Measurements from ENCODE around the gene F8A3.
"Not testable (repeated sequence)": the region's sequence is repeated elsewhere in the genome, so short reads cannot be mapped to it uniquely, and the experiment has no call there.

Gene F8A3

GRCh38 chrX:155458471-155458870 lies at the start of gene F8A3:
Gene F8A3 (minus strand): TSS chrX:155458620. CDS start chrX:155458600, 20 bp downstream.
- DNase-seq, result not testable (repeated sequence)

GRCh38 chrX:155505296-155505695 lies 46.9 kb upstream of the F8A3 start:
- DNase-seq, result no peak

DNA sequence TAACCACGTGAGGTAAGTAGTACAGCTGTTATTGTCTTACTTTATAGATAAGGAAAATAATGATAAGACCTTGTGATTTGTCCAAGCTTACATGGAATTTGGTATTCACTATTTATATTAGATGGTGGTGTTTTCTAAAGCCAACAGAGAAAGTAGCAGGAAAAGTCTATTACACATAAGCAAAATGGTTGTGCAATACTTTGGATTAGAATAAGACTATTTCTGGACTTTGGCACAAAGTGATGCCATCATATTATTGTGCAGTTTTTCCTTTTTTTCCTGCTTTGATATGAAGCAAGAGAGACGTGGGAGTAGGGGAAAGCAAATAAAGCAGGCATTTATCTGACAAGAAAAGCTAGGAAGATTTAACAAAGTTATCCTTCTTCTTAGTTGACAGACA lies 36.7 kb upstream of the F8A3 start:
- not testable (repeated sequence) for DNase-seq

GRCh38 chrX:155491421-155491820 lies 33.0 kb upstream of the F8A3 start:
- not testable (repeated sequence) for DNase-seq

DNA sequence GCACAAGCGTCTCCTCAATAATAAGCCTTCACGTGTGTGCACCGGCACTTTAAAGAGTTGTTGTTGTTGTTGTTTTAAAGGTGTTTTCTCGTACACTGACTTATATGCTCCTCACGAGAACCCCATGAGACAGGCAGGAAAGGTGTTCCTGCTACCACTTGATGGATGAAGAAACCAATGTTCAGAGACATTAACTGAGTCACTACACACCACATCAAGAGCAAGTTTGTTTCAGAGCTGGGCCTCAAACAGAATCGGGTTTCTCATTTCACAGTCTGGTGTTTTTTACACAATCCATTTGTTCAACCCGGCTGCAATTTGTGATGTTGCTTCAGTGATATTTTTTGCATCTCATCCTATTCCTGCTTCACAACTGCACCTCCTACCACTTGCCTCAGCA lies 18.7 kb upstream of the F8A3 start:
- DNase-seq, result not testable (repeated sequence)

GRCh38 chrX:155466269-155466938 lies 8.0 kb upstream of the F8A3 start:
- DNase-seq, result not testable (repeated sequence)

GRCh38 chrX:155460501-155460900 lies 2.1 kb upstream of the F8A3 start:
- DNase-seq, result not testable (repeated sequence)

DNA sequence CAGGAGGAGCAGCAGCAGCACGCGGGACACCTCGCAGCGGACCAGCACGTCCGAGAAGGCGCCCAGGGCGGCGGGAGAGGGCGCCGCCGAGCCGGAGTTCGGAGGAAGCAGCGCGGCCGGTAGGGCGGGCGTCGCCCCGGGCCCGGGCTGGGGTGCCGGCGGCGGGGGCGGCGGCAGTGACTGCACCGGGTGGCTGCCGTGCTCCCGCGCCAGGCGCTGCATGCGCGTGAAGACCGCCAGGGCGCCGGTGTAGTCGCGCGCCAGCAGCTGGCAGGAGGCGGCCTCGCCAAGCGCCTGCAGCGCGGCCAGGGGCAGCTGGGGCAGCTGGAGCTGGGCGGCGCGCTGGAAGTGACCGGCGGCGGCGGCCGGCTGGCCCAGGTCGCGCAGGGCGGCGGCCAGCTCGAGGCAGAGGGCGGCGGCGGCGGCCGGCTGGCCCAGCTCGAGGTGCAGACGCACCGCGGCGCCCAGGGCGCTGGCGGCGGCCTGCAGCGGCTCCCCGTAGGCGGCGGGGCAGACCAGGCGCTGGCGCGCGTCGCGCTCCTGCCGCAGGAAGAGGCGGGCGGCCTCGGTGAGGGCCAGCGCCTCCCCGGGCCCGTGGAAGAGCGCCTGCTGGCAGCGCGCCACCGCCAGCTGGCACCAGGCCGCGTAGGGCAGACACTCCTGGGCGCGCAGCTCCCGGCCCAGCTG lies 516 bp downstream of the F8A3 start:
- DNase-seq, result not testable (repeated sequence)

- no peak for DNase-seq
Observed at GRCh38 chrX:155441097-155441496, 17.3 kb downstream of the F8A3 start.

GRCh38 chrX:155435744-155436112 lies 22.7 kb downstream of the F8A3 start:
- DNase-seq, result no peak

DNA sequence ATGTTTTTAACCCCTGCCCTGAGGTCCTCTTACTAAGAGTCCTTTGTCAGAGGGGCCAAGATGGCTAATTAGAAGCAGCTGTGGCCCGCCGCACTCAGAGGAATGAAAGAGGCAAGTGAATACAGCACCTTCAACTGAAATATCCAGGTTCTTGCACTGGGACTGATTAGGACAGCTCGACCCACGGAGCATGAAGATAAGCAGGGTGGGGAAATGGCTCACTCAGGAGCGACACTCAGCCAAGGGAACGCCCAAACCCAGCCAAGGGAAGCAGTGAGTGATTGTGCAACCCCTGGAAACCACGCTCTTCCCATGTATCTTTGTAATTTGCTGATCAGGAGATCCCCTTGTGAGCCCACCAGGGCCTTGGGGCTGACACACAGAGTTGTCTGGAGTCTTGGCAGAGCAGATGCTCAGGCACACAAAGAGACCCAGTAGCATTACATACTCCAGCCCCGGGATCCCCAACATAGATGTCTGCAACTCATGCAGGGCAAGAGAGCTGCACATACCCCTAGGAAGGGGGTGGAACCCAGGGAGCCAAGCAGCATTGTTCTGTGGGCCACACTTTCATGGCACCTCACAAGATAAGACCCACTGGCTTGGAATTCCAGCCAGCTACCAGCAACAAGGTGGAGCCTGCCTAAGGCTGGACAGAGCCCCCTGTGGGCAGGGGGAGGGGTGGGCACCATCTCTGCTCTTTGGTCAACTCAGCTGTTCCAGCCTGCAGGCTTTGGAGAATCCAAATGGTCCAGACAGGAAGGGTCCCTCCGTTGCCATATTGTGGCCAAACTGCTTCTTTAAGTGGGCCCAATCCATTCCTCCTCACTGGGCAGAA lies 23.3 kb downstream of the F8A3 start:
- no peak for DNase-seq

DNA sequence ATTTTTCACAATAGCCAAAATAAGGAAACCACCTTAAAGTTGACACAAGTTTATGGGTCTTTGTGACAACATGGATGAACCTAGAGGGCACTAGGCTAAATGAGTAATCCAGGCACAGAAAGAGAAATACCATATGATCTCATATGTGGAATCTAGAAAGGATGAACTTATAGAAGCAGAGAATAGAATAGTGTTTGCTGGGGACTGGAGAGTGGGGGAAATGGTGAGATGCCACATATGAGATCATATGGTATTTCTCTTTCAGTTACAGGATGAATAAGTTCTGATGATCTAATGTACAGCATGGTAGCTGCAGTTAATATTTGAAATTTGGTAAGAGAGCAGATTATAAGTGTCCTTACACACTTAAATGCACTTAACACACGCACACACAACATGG lies 40.7 kb downstream of the F8A3 start:
- DNase-seq, result no peak

Data from right hindlimb (tissue), 1 donor.